H1 (cell line): ENCODE measurements around the gene PRDM15. TPM values are rescaled to one million over a fixed set of nuclear protein-coding genes. Genes with fewer than 3 reads are reported as not detected.

Experiments used
- CTCF ChIA-PET: fragments of 300-600 bp; sonication (Branson Sonifier 250); formaldehyde crosslinking; loops from one replicate; lab custom pipeline; 2021; ENCODE audit not compliant: partially characterized antibody; lab: Charles Lee
- POLR2A ChIA-PET: fragments of 300-600 bp; sonication (Branson Sonifier 250); formaldehyde crosslinking; loops from one replicate; lab custom pipeline; 2021; ENCODE audit warnings: inconsistent platforms; ENCODE audit not compliant: partially characterized antibody; lab: Charles Lee
- DNase-seq, 2 experiments: peaks; one replicate each; pipeline versions ENCODE4 v3.0.0 to v3.0.0-alpha.2; 2010 to 2022; ENCODE audit warnings: low spot score in 2 of 2, low read depth in 1 of 2, mixed read lengths in 1 of 2
- FAIRE-seq: peaks from 2 replicates; lab custom pipeline; 2011; peaks lifted over from hg19 to GRCh38; lab: Jason Lieb, UNC
- H2AFZ ChIP-seq: 2 replicates; pipeline ENCODE4 v1.8.1; 2012; ENCODE audit warnings: low read length, inconsistent platforms
- H2AK5ac ChIP-seq: 2 replicates; pipeline ENCODE4 v1.6.1; 2013; ENCODE audit warnings: low read depth, low read length
- H2BK120ac ChIP-seq: replicated peaks from 2 replicates; pipeline ENCODE3; 2013; ENCODE audit warnings: low read depth, low read length, inconsistent platforms
- H2BK12ac ChIP-seq: 2 replicates; pipeline ENCODE4 v1.6.1; 2013; ENCODE audit warnings: low read depth, low read length
- H2BK15ac ChIP-seq: 2 replicates; pipeline ENCODE4 v1.6.1; 2013; ENCODE audit warnings: low read length
- H2BK20ac ChIP-seq: 2 replicates; pipeline ENCODE4 v1.6.1; 2013; ENCODE audit warnings: low read length
- H2BK5ac ChIP-seq: 2 replicates; pipeline ENCODE4 v1.6.1; 2013; ENCODE audit warnings: low read depth, low read length
- H3K14ac ChIP-seq: 2 replicates; pipeline ENCODE4 v1.6.1; 2013; ENCODE audit warnings: inconsistent platforms; ENCODE audit not compliant: insufficient read length
- H3K18ac ChIP-seq: 2 replicates; pipeline ENCODE4 v1.6.1; 2013; ENCODE audit warnings: low read length; ENCODE audit errors: extremely low read depth
- H3K23ac ChIP-seq: 2 replicates; pipeline ENCODE4 v1.6.1; 2013; ENCODE audit warnings: inconsistent platforms; ENCODE audit not compliant: insufficient read length
- H3K23me2 ChIP-seq: 2 replicates; pipeline ENCODE4 v1.6.1; 2013; ENCODE audit warnings: low read depth, low read length
- H3K27ac ChIP-seq: 2 replicates; pipeline ENCODE4 v1.6.1; 2011; ENCODE audit warnings: low read depth, low read length, inconsistent platforms
- H3K27me3 ChIP-seq, 4 experiments: replicated peaks in 1 of 4; 1 replicate in 1 of 4; 2 replicates in 3 of 4; pipeline versions ENCODE4 v1.6.1 to v1.8.1; 2011 to 2013; ENCODE audit warnings: low read length in 3 of 4, mild to moderate bottlenecking in 3 of 4, inconsistent platforms in 2 of 4, mixed read lengths in 2 of 4, moderate library complexity in 1 of 4; ENCODE audit not compliant: control insufficient read depth in 3 of 4, insufficient read depth in 3 of 4; ENCODE audit errors: extremely low read depth in 1 of 4
- H3K36me3 ChIP-seq, 4 experiments: 2 replicates each; pipeline versions ENCODE4 v1.6.1 to v1.8.1; 2011 to 2013; ENCODE audit warnings: mild to moderate bottlenecking in 4 of 4, low read length in 3 of 4, moderate library complexity in 2 of 4, control low read depth in 1 of 4, inconsistent platforms in 1 of 4; ENCODE audit not compliant: insufficient read depth in 4 of 4, control insufficient read depth in 2 of 4
- H3K4ac ChIP-seq: replicated peaks from 2 replicates; pipeline ENCODE3; 2013; ENCODE audit warnings: low read length, low read depth, mixed read lengths, inconsistent platforms; ENCODE audit not compliant: insufficient read length
- H3K4me1 ChIP-seq, 4 experiments: replicated peaks in 1 of 4; 1 replicate in 1 of 4; 2 replicates in 3 of 4; pipeline versions ENCODE4 v1.6.1 to v1.8.1; 2011 to 2013; ENCODE audit warnings: low read length in 3 of 4, inconsistent platforms in 2 of 4, mixed read lengths in 1 of 4; ENCODE audit not compliant: insufficient read depth in 4 of 4, control insufficient read depth in 3 of 4
- H3K4me2 ChIP-seq, 2 experiments: 2 replicates each; pipeline versions ENCODE4 v1.6.1 to v1.8.1; 2011 to 2013; ENCODE audit warnings: low read depth in 2 of 2, low read length in 2 of 2, control low read depth in 1 of 2, inconsistent platforms in 1 of 2, mild to moderate bottlenecking in 1 of 2; ENCODE audit not compliant: insufficient read depth in 1 of 2
- H3K4me3 ChIP-seq, 4 experiments: fragments of 200-600, 300-600 bp in 1 of 4; sonication (generic), shearing (Covaris generic), sonication (Bioruptor Twin) in 1 of 4; 2 replicates each; pipeline versions ENCODE4 v1.5.1 to v1.8.1; 2011 to 2016; ENCODE audit warnings: low read length in 4 of 4, low read depth in 3 of 4, control low read depth in 2 of 4, inconsistent platforms in 2 of 4, mild to moderate bottlenecking in 2 of 4, mixed read lengths in 1 of 4, moderate library complexity in 1 of 4; ENCODE audit not compliant: insufficient read depth in 2 of 4; ENCODE audit errors: extremely low read depth in 1 of 4
- H3K56ac ChIP-seq: replicated peaks from 2 replicates; pipeline ENCODE3; 2013; ENCODE audit warnings: low read depth, mild to moderate bottlenecking, mixed read lengths, low read length, inconsistent platforms; ENCODE audit not compliant: insufficient read length
- H3K79me1 ChIP-seq: 2 replicates; pipeline ENCODE4 v1.6.1; 2013; ENCODE audit warnings: low read depth, low read length, control low read depth
- H3K79me2 ChIP-seq, 2 experiments: 2 replicates each; pipeline versions ENCODE4 v1.6.1 to v1.8.1; 2012 to 2013; ENCODE audit warnings: low read length in 2 of 2, mild to moderate bottlenecking in 2 of 2, inconsistent platforms in 1 of 2; ENCODE audit not compliant: insufficient read depth in 2 of 2, control insufficient read depth in 1 of 2
- H3K9ac ChIP-seq, 4 experiments: replicated peaks in 1 of 4; 1 replicate in 1 of 4; 2 replicates in 3 of 4; pipeline versions ENCODE4 v1.6.1 to v1.8.1; 2011 to 2013; ENCODE audit warnings: low read depth in 3 of 4, low read length in 3 of 4, control low read depth in 2 of 4, mild to moderate bottlenecking in 2 of 4, moderate library complexity in 2 of 4, inconsistent platforms in 1 of 4; ENCODE audit errors: extremely low read depth in 1 of 4
- H3K9me3 ChIP-seq, 2 experiments: 2 replicates each; pipeline versions ENCODE4 v1.6.1 to v1.8.1; 2012 to 2013; ENCODE audit warnings: mild to moderate bottlenecking in 2 of 2, moderate library complexity in 2 of 2, control low read depth in 1 of 2, inconsistent platforms in 1 of 2, low read depth in 1 of 2, low read length in 1 of 2, mixed read lengths in 1 of 2; ENCODE audit not compliant: insufficient read depth in 2 of 2
- H4K20me1 ChIP-seq, 2 experiments: replicated peaks in 1 of 2; 2 replicates each; pipeline versions ENCODE3 to v1.8.1; 2011 to 2013; ENCODE audit warnings: inconsistent platforms in 2 of 2, low read length in 2 of 2, mild to moderate bottlenecking in 1 of 2; ENCODE audit not compliant: insufficient read depth in 2 of 2, control insufficient read depth in 1 of 2
- H4K5ac ChIP-seq: 2 replicates; pipeline ENCODE4 v1.6.1; 2013; ENCODE audit warnings: low read length, low read depth, mixed read lengths, inconsistent platforms; ENCODE audit not compliant: insufficient read length
- H4K8ac ChIP-seq: 2 replicates; pipeline ENCODE4 v1.8.0; 2013; ENCODE audit warnings: mild to moderate bottlenecking, moderate library complexity, low read length, inconsistent platforms; ENCODE audit not compliant: insufficient read depth; ENCODE audit errors: extremely low read depth
- H4K91ac ChIP-seq: replicated peaks from 2 replicates; pipeline ENCODE3; 2013; ENCODE audit warnings: low read length, mixed read lengths, inconsistent platforms; ENCODE audit not compliant: insufficient read length
- CEBPB ChIP-seq: IDR thresholded peaks from 2 replicates; pipeline ENCODE4 v1.6.1; 2012; ENCODE audit warnings: low read depth, low read length
- E2F6 ChIP-seq: IDR thresholded peaks from 2 replicates; pipeline ENCODE4 v1.6.1; 2012; ENCODE audit warnings: inconsistent platforms
- EP300 ChIP-seq, 2 experiments: IDR thresholded peaks; 1 replicate in 1 of 2; 2 replicates in 1 of 2; pipeline ENCODE4 v1.6.1; 2011 to 2012; ENCODE audit warnings: low read depth in 2 of 2, low read length in 2 of 2, mild to moderate bottlenecking in 2 of 2, borderline replicate concordance in 1 of 2, inconsistent platforms in 1 of 2, moderate library complexity in 1 of 2
- MAFK ChIP-seq: IDR thresholded peaks from 2 replicates; pipeline ENCODE4 v1.6.1; 2012; ENCODE audit warnings: low read depth, mild to moderate bottlenecking, improper control_type of control experiment, low read length
- POLR2AphosphoS5 ChIP-seq: IDR thresholded peaks from 2 replicates; pipeline ENCODE4 v1.6.1; 2011; ENCODE audit warnings: low read depth, low read length
- RAD21 ChIP-seq, 2 experiments: IDR thresholded peaks in 1 of 2; conservative IDR thresholded peaks in 1 of 2; 2 replicates each; pipeline ENCODE4 v1.6.1; 2011; ENCODE audit warnings: low read depth in 2 of 2, low read length in 2 of 2, improper control_type of control experiment in 1 of 2, inconsistent platforms in 1 of 2, mild to moderate bottlenecking in 1 of 2, moderate library complexity in 1 of 2
- RXRA ChIP-seq: IDR thresholded peaks from 2 replicates; pipeline ENCODE4 v1.6.1; 2011; ENCODE audit warnings: low read depth, mild to moderate bottlenecking, low read length, moderate library complexity; ENCODE audit not compliant: insufficient read depth
- SIX5 ChIP-seq: IDR thresholded peaks from 2 replicates; pipeline ENCODE4 v1.6.1; 2011; ENCODE audit warnings: mild to moderate bottlenecking, low read depth, low read length
- SRF ChIP-seq: IDR thresholded peaks from 2 replicates; pipeline ENCODE4 v1.6.1; 2011; ENCODE audit warnings: mild to moderate bottlenecking, low read depth, low read length, moderate library complexity
- TBP ChIP-seq: IDR thresholded peaks from 2 replicates; pipeline ENCODE4 v1.6.1; 2011; ENCODE audit warnings: low read depth, low read length, improper control_type of control experiment
- YY1 ChIP-seq: IDR thresholded peaks from 2 replicates; pipeline ENCODE4 v1.6.1; 2011; ENCODE audit warnings: low read depth, mild to moderate bottlenecking, low read length
- WGBS, 2 experiments: shearing (Covaris generic) in 1 of 2; methylation state at CpG; one replicate each; pipeline versions ENCODE4 v1.1.6 to v1.1.7; 2013 to 2015; ENCODE audit warnings: low lambda C conversion rate in 2 of 2, mixed read lengths in 2 of 2, inconsistent platforms in 1 of 2, low coverage in 1 of 2, missing lambda C conversion rate in 1 of 2; ENCODE audit not compliant: insufficient replicate concordance in 2 of 2, insufficient coverage in 1 of 2, insufficient read length in 1 of 2; ENCODE audit errors: extremely low coverage in 1 of 2, missing lambda C conversion rate in 1 of 2; 5-methylcytosine and 5-hydroxymethylcytosine counted together
- polyA plus RNA-seq, 7 experiments: library from polyadenylated mRNA; depleted of rRNA in 3 of 7; stranded (reverse) in 5 of 7; unstranded in 2 of 7; fragments of >200 nt in 5 of 7; fragments of 200-250 nt in 2 of 7; gene quantifications; 1 replicate in 5 of 7; 2 replicates in 1 of 7; 4 replicates in 1 of 7; pipeline versions ENCODE4 v1.2.1 to v1.2.3, GENCODE V29; 2011 to 2013; ENCODE audit warnings: missing spikeins in 2 of 7, mixed read lengths in 2 of 7
- total RNA-seq: library from RNA; stranded (reverse); fragmentation: NEBNext Ultra II Directional; extraction: Animal tissue kit (Norgen Biotek cat#: 25700); gene quantifications from 2 replicates; pipeline ENCODE4 v1.2.1, GENCODE V29; 2021

Gene PRDM15
- total and polyA plus RNA-seq, 2 of the 8 experiments (the other 6 are each of a cell fraction or from before 2014, with no cell fraction given), result 9.7 to 10.5 TPM

GRCh38 chr21:41850085-41850484 is 29.1 kb downstream of the PRDM15 start:
- Histone ChIP-seq H3K4me2 (no peak overlapping the region), H2BK12ac (no peak overlapping the region), H2BK120ac (no peak overlapping the region), H2BK15ac (no peak overlapping the region), H3K4ac (no peak overlapping the region), H3K27me3 (no peaks in the 10 kb centered on the region), H3K18ac (no peak overlapping the region), H3K27ac (no peak overlapping the region), H4K8ac (no peak overlapping the region), H3K79me2 (no peaks in the 10 kb centered on the region), H3K4me3 (no peak overlapping the region), H2AFZ (no peak overlapping the region), H4K5ac (no peak overlapping the region), H3K9ac (no peak overlapping the region), H4K91ac (no peak overlapping the region), H3K23me2 (no peaks in the 10 kb centered on the region), H3K4me1 (peaks cover 0 to 2% (median 0%) of the 10 kb centered on the region in 4 experiments; a peak in 1 of 7 replicates), H2AK5ac (no peak overlapping the region), H2BK5ac (no peak overlapping the region), H3K56ac (no peak overlapping the region), H3K79me1 (no peaks in the 10 kb centered on the region; the same call in 1 of the 2 replicates), H3K36me3 (peaks cover 0 to 4% (median 3%) of the 10 kb centered on the region in 4 experiments; a peak in 4 of 8 replicates), H4K20me1 (peaks cover 0 to 3% of the 10 kb centered on the region in 2 experiments), H3K23ac (no peak overlapping the region), H3K9me3 (no peaks in the 10 kb centered on the region), H3K14ac (no peak overlapping the region), H2BK20ac (no peak overlapping the region)
- ChIA-PET CTCF (interaction anchor here (0.7 to 3.5 kb wide), 5 partner anchors 11 to 638 kb away, joined by 3 to 11 read pairs (median 5); no protein-coding TSS in a partner anchor), POLR2A (interaction anchor here (0.7 to 0.9 kb wide), 2 partner anchors 10 to 382 kb away, joined by 3 read pairs; no protein-coding TSS in a partner anchor)
- FAIRE-seq (no peak), DNase-seq (no peak)
- no peak for TF ChIP-seq CEBPB
- no peak for TF ChIP-seq TBP
- TF ChIP-seq POLR2AphosphoS5, result no peak
- no peak for TF ChIP-seq RAD21 (IDR thresholded peaks at IDR 0.05 in 1 of 2, conservative IDR thresholded peaks at IDR 0.05 in 1 of 2; ENCODE audit: low read depth in 2 of 2, low read length in 2 of 2)
- no peak for TF ChIP-seq SRF
- TF ChIP-seq EP300 (IDR thresholded peaks at IDR 0.05; ENCODE audit: borderline replicate concordance in 1 of 2, low read depth in 2 of 2, low read length in 2 of 2), result no peak
- no peak for TF ChIP-seq RXRA
- TF ChIP-seq YY1, result no peak
- TF ChIP-seq MAFK, result no peak
- TF ChIP-seq SIX5, result no peak
- no peak for TF ChIP-seq E2F6
- 92% methylated on average over 9 of the region's 9 CpGs; no CpG with 5 or more reads in 1 of the 2 experiments for WGBS, 2 experiments
